Omental fat pad (tissue), 4 donors: Measurements from ENCODE around the gene PRLH. TPM values are rescaled to one million over a fixed set of nuclear protein-coding genes. Genes with fewer than 3 reads are reported as not detected.

Experiments used
- ATAC-seq: fragments of 150-250 bp; one replicate; pipeline ENCODE4 v1.9.1; 2016; ENCODE audit warnings: mild to moderate bottlenecking, moderate library complexity; ENCODE audit not compliant: low FRiP score
- DNase-seq: peaks from one replicate; pipeline ENCODE4 v3.0.0-alpha.2; 2019; ENCODE audit warnings: low spot score
- CTCF ChIP-seq, 3 donors: fragments of 450-650 bp; IDR thresholded peaks; one replicate each; pipeline ENCODE4 v1.5.1; 2016 to 2017; ENCODE audit warnings: antibody characterized with exemption in 3 of 3, mild to moderate bottlenecking in 3 of 3, moderate library complexity in 2 of 3
- small RNA-seq: library from RNA; depleted of rRNA; stranded (forward); fragments of <200 nt; gene quantifications from one replicate; pipeline ENCODE3, GENCODE V24; 2016
- total RNA-seq, 4 donors: library from RNA; depleted of rRNA; stranded (reverse); fragments of >200 nt; gene quantifications; one replicate each; pipeline ENCODE4 v1.1.0, GENCODE V29; 2016

Gene PRLH
- total RNA-seq, 4 donors from 2014 or later, result not detected

GRCh38 chr2:237613679-237614078 is 47.3 kb downstream of the PRLH start:
- ATAC-seq (no peak), DNase-seq (no peak)
- no peak for TF ChIP-seq CTCF (IDR thresholded peaks at IDR 0.05)

GRCh38 chr2:237614151-237614720 is 47.9 kb downstream of the PRLH start:
- DNase-seq, result no peak
- no peak for ATAC-seq
- TF ChIP-seq CTCF (IDR thresholded peaks at IDR 0.05), result no peak

GRCh38 chr2:237615631-237616249 is 49.4 kb downstream of the PRLH start:
- no peak for DNase-seq
- TF ChIP-seq CTCF (IDR thresholded peaks at IDR 0.05), result no peak
- no peak for ATAC-seq

GRCh38 chr2:237616373-237616733 is 50.0 kb downstream of the PRLH start:
- TF ChIP-seq CTCF (IDR thresholded peaks at IDR 0.05), result no peak
- DNase-seq (no peak), ATAC-seq (no peak)

Small RNA genes within 50 kb of the gene (small RNA-seq; reads per million reads assigned to genes)
- gene RNU6-1140P, result not detected

Other genes with a start within 250 kb of the PRLH start
- 100 to 1,000 TPM; 105 to 712 (median 274) TPM for gene COL6A3, start 152.4 kb upstream of the PRLH start, total RNA-seq
- gene MLPH, start 79.3 kb upstream of the PRLH start, total RNA-seq, result 10 to 100 TPM in 1 of 4 donors, 1 to 10 TPM in 3; 3.8 to 23.6 (median 6.4) TPM
- 1 to 10 TPM in 2 of 4 donors, under 1 TPM in 1, not detected in 1; 0.84 to 8.6 (median 3.5) TPM for gene RAB17, start 24.2 kb downstream of the PRLH start, total RNA-seq
- gene LRRFIP1, start 61.0 kb downstream of the PRLH start, total RNA-seq, result 100 to 1,000 TPM in 3 of 4 donors, 10 to 100 TPM in 1; 90.0 to 257 (median 113) TPM
- gene RBM44, start 232.2 kb downstream of the PRLH start, total RNA-seq, result 1 to 10 TPM; 1.1 to 2.6 (median 1.5) TPM